ENCODE results near the gene CNTN4. TPM values are rescaled to one million over a fixed set of nuclear protein-coding genes. Genes with fewer than 3 reads are reported as not detected.
"Not testable (repeated sequence)": the region's sequence is repeated elsewhere in the genome, so short reads cannot be mapped to it uniquely, and the experiment has no call there.

CNTN4 gene
- total RNA-seq, 4 donors from 2014 or later = 33.6 to 112 (median 53.1) TPM

GRCh38 chr3:2984831-2985220 is 886.2 kb downstream of the CNTN4 start:
- Histone ChIP-seq H3K27me3 (no peaks in the 10 kb centered on the region), H3K4me1 (no peaks in the 10 kb centered on the region), H3K9me3 (no peaks in the 10 kb centered on the region), H3K4me3 (replicated peaks in 1 of 3) (no peak overlapping the region), H3K36me3 (no peaks in the 10 kb centered on the region), H3K27ac (no peak overlapping the region)
- intact Hi-C loops (cut with DNase I) = no loop called here
- DNase-seq = no peak
- WGBS, 2 donors = 92 to 94% methylated on average over 2 of the region's 2 CpGs
- no peak for TF ChIP-seq POLR2A (IDR thresholded peaks at IDR 0.05)
- TF ChIP-seq CTCF (IDR thresholded peaks at IDR 0.05) = no peak

GRCh38 chr3:2985479-2985878 is 886.8 kb downstream of the CNTN4 start:
- intact Hi-C loops (cut with DNase I) = no loop called here
- H3K4me1 ChIP-seq = no peaks in the 10 kb centered on the region
- no peak for DNase-seq

GRCh38 chr3:2992534-2992933 is 893.9 kb downstream of the CNTN4 start:
- WGBS, 2 donors = 83% methylated on average over 2 of the region's 2 CpGs
- no peak for DNase-seq

More at GRCh38 chr3:2985479-2985878, 886.8 kb downstream of the CNTN4 start:
- TF ChIP-seq CTCF (IDR thresholded peaks at IDR 0.05) (no peak), POLR2A (IDR thresholded peaks at IDR 0.05) (no peak)
- no peaks in the 10 kb centered on the region for H3K36me3 ChIP-seq
- H3K27me3 ChIP-seq = no peaks in the 10 kb centered on the region
- H3K4me3 ChIP-seq (replicated peaks in 1 of 3) = no peak overlapping the region
- H3K9me3 ChIP-seq = no peaks in the 10 kb centered on the region
- 94 to 98% methylated on average over 5 of the region's 5 CpGs for WGBS, 2 donors
- H3K27ac ChIP-seq = no peak overlapping the region

GRCh38 chr3:2993130-2993529 is 894.5 kb downstream of the CNTN4 start:
- intact Hi-C loops (cut with DNase I); H3K9me3 ChIP-seq; H3K27ac ChIP-seq; H3K27me3 ChIP-seq; H3K4me3 ChIP-seq (replicated peaks in 1 of 3); H3K4me1 ChIP-seq; H3K36me3 ChIP-seq; DNase-seq: not testable (repeated sequence)
- 97 to 98% methylated on average over 5 of the region's 5 CpGs for WGBS, 2 donors

More at GRCh38 chr3:2992534-2992933, 893.9 kb downstream of the CNTN4 start:
- Histone ChIP-seq H3K4me3 (replicated peaks in 1 of 3) (no peak overlapping the region), H3K9me3 (no peaks in the 10 kb centered on the region), H3K4me1 (no peaks in the 10 kb centered on the region), H3K27ac (no peak overlapping the region), H3K27me3 (no peaks in the 10 kb centered on the region), H3K36me3 (no peaks in the 10 kb centered on the region)
- intact Hi-C loops (cut with DNase I) = no loop called here
- TF ChIP-seq POLR2A (IDR thresholded peaks at IDR 0.05) = no peak
- no peak for TF ChIP-seq CTCF (IDR thresholded peaks at IDR 0.05)

GRCh38 chr3:2993736-2994135 is 895.1 kb downstream of the CNTN4 start:
- intact Hi-C loops (cut with DNase I) = no loop called here
- Histone ChIP-seq H3K9me3 (no peaks in the 10 kb centered on the region), H3K27ac (no peak overlapping the region), H3K4me1 (no peaks in the 10 kb centered on the region), H3K36me3 (no peaks in the 10 kb centered on the region), H3K27me3 (no peaks in the 10 kb centered on the region), H3K4me3 (replicated peaks in 1 of 3) (no peak overlapping the region)
- DNase-seq = no peak
- TF ChIP-seq POLR2A (IDR thresholded peaks at IDR 0.05) = no peak
- no peak for TF ChIP-seq CTCF (IDR thresholded peaks at IDR 0.05)
- 23 to 26% methylated on average over 1 of the region's 1 CpG for WGBS, 2 donors

- 87 to 93% methylated on average over 5 of the region's 5 CpGs for WGBS, 2 donors
- intact Hi-C loops (cut with DNase I) = no loop called here
- no peaks in the 10 kb centered on the region for H3K27me3 ChIP-seq
Measured at GRCh38 chr3:2995195-2995594, 896.5 kb downstream of the CNTN4 start.

More at GRCh38 chr3:2995195-2995594, 896.5 kb downstream of the CNTN4 start:
- Histone ChIP-seq H3K4me1 (no peaks in the 10 kb centered on the region), H3K9me3 (no peaks in the 10 kb centered on the region), H3K36me3 (no peaks in the 10 kb centered on the region), H3K4me3 (replicated peaks in 1 of 3) (no peak overlapping the region), H3K27ac (no peak overlapping the region)
- TF ChIP-seq CTCF (IDR thresholded peaks at IDR 0.05) = no peak
- no peak for TF ChIP-seq POLR2A (IDR thresholded peaks at IDR 0.05)
- DNase-seq = no peak
